Measurements from ENCODE around the gene TRIB2.

TRIB2 gene

DNA sequence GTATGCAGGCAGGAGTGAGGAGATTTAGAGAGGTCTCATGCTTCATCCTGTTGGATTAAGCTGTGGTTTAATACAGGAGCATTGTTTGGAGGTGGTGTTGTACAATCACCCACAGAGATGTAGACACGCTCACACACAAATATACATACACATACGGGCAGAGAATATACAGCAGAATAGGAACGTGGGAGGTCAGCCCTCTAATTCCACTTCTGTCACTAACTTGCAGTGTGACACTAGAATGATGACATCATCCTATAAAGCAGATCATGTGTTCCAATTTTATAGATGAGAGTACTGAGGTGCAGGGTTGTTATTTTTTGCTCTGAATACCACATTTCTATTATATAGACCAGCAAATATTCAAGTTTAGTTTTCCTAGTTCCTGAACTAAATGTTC, 54.4 kb downstream of the TRIB2 start:
- no peak for DNase-seq
- Histone ChIP-seq H3K4me3 (ENCODE audit: control insufficient read depth in 1 of 7, extremely low read depth in 1 of 7, insufficient read depth in 4 of 7, low read depth in 2 of 7, low read length in 6 of 7) (no peak overlapping the region), H3K9me3 (ENCODE audit: control extremely low read depth in 1 of 5, control insufficient read depth in 4 of 5, insufficient read depth in 2 of 5, low read depth in 1 of 5, low read length in 4 of 5) (peaks cover 0 to 6% (median 0%) of the 10 kb centered on the region in 5 experiments), H3K4me1 (ENCODE audit: control extremely low read depth in 1 of 4, control insufficient read depth in 4 of 4, insufficient read depth in 4 of 4, low read length in 3 of 4) (no peaks in the 10 kb centered on the region), H3K27ac (ENCODE audit: insufficient read depth in 1 of 2, low read depth in 1 of 2, low read length in 2 of 2, poor library complexity in 1 of 2, severe bottlenecking in 2 of 2) (no peak overlapping the region), H3K36me3 (ENCODE audit: control insufficient read depth in 4 of 4, insufficient read depth in 4 of 4, low read length in 3 of 4) (no peaks in the 10 kb centered on the region), H3K27me3 (replicated peaks in 2 of 5; ENCODE audit: control insufficient read depth in 4 of 5, insufficient read depth in 5 of 5, low read length in 4 of 5) (peaks cover 4 to 65% (median 17%) of the 10 kb centered on the region in 5 experiments)
- ChIA-PET POLR2A (no interaction called here), CTCF (interaction anchor here (1.3 kb wide), 2 partner anchors 16 to 236 kb away, joined by 3 to 4 read pairs; no protein-coding TSS in a partner anchor)
- WGBS (ENCODE audit: insufficient coverage): no CpG with 5 or more reads among the region's 3 CpGs

GRCh38 chr2:12773586-12774394, 57.1 kb downstream of the TRIB2 start:
- H3K27ac ChIP-seq (ENCODE audit: insufficient read depth in 1 of 2, low read depth in 1 of 2, low read length in 2 of 2, poor library complexity in 1 of 2, severe bottlenecking in 2 of 2): no peak overlapping the region
- no peak for DNase-seq
- H3K9me3 ChIP-seq (ENCODE audit: control extremely low read depth in 1 of 5, control insufficient read depth in 4 of 5, insufficient read depth in 2 of 5, low read depth in 1 of 5, low read length in 4 of 5): peaks cover 0 to 6% (median 0%) of the 10 kb centered on the region in 5 experiments
- H3K4me3 ChIP-seq (ENCODE audit: control insufficient read depth in 1 of 7, extremely low read depth in 1 of 7, insufficient read depth in 4 of 7, low read depth in 2 of 7, low read length in 6 of 7): no peak overlapping the region
- H3K36me3 ChIP-seq (ENCODE audit: control insufficient read depth in 4 of 4, insufficient read depth in 4 of 4, low read length in 3 of 4): no peaks in the 10 kb centered on the region
- peaks cover 4 to 47% (median 10%) of the 10 kb centered on the region in 5 experiments for H3K27me3 ChIP-seq (replicated peaks in 2 of 5; ENCODE audit: control insufficient read depth in 4 of 5, insufficient read depth in 5 of 5, low read length in 4 of 5)
- no CpG with 5 or more reads among the region's 3 CpGs for WGBS (ENCODE audit: insufficient coverage)
- H3K4me1 ChIP-seq (ENCODE audit: control extremely low read depth in 1 of 4, control insufficient read depth in 4 of 4, insufficient read depth in 4 of 4, low read length in 3 of 4): no peaks in the 10 kb centered on the region
- CTCF ChIA-PET: interaction anchor here (1.2 kb wide), 1 partner anchor 233 kb away, joined by 3 read pairs; no protein-coding TSS in a partner anchor
- POLR2A ChIA-PET: no interaction called here

DNA sequence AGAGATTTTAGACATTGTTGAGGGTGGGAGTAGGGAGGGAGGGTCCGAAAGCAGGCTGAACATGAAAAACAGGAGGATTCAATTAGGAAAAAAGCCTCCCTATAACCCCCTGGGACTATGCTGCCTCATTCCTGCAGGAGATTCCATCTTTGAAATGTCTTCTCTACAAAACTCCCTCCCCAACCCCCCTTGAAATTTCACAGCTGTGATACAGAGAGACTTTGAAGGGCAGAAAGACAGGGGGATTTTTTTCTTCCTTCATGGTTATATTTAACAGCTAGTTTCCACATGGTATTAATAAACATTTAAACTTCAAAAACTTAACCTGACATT, 57.6 kb downstream of the TRIB2 start:
- Histone ChIP-seq H3K27me3 (replicated peaks in 2 of 5; ENCODE audit: control insufficient read depth in 4 of 5, insufficient read depth in 5 of 5, low read length in 4 of 5) (peaks cover 4 to 41% (median 6%) of the 10 kb centered on the region in 5 experiments), H3K9me3 (ENCODE audit: control extremely low read depth in 1 of 5, control insufficient read depth in 4 of 5, insufficient read depth in 2 of 5, low read depth in 1 of 5, low read length in 4 of 5) (peaks cover 0 to 6% (median 0%) of the 10 kb centered on the region in 5 experiments), H3K27ac (ENCODE audit: insufficient read depth in 1 of 2, low read depth in 1 of 2, low read length in 2 of 2, poor library complexity in 1 of 2, severe bottlenecking in 2 of 2) (no peak overlapping the region), H3K36me3 (ENCODE audit: control insufficient read depth in 4 of 4, insufficient read depth in 4 of 4, low read length in 3 of 4) (no peaks in the 10 kb centered on the region), H3K4me1 (ENCODE audit: control extremely low read depth in 1 of 4, control insufficient read depth in 4 of 4, insufficient read depth in 4 of 4, low read length in 3 of 4) (no peaks in the 10 kb centered on the region), H3K4me3 (ENCODE audit: control insufficient read depth in 1 of 7, extremely low read depth in 1 of 7, insufficient read depth in 4 of 7, low read depth in 2 of 7, low read length in 6 of 7) (no peak overlapping the region)
- no peak for DNase-seq
- WGBS (ENCODE audit: insufficient coverage): no CpG with 5 or more reads among the region's 1 CpG
- CTCF ChIA-PET: interaction anchor here (1.2 kb wide), 1 partner anchor 233 kb away, joined by 3 read pairs; no protein-coding TSS in a partner anchor
- POLR2A ChIA-PET: no interaction called here

DNA sequence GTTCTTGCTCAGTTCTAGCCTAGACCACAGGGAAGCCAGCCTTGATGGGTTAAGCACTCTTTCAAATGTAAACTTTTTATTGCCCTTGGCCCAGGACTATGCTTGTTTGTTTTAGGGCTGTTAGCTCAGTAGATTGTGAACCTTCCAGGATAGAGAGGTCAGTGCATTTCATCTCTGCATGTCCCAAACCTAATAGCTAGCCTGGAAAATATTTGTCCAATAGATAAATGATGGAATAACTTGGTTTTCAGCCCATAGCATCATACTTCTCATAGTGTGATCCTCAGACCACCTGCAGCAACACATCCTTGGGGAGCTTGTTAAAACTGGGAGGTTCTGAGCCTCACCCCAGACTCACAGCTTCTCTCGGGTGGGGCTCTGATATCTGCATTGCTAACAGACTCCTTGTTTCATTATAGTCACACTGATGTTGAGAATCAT, 59.8 kb downstream of the TRIB2 start:
- ChIA-PET CTCF (no interaction called here), POLR2A (no interaction called here)
- peaks cover 0 to 20% (median 0%) of the 10 kb centered on the region in 5 experiments for H3K27me3 ChIP-seq (replicated peaks in 2 of 5; ENCODE audit: control insufficient read depth in 4 of 5, insufficient read depth in 5 of 5, low read length in 4 of 5)
- H3K4me1 ChIP-seq (ENCODE audit: control extremely low read depth in 1 of 4, control insufficient read depth in 4 of 4, insufficient read depth in 4 of 4, low read length in 3 of 4): no peaks in the 10 kb centered on the region
- H3K27ac ChIP-seq (ENCODE audit: insufficient read depth in 1 of 2, low read depth in 1 of 2, low read length in 2 of 2, poor library complexity in 1 of 2, severe bottlenecking in 2 of 2): no peak overlapping the region
- DNase-seq: no peak
- H3K9me3 ChIP-seq (ENCODE audit: control extremely low read depth in 1 of 5, control insufficient read depth in 4 of 5, insufficient read depth in 2 of 5, low read depth in 1 of 5, low read length in 4 of 5): peaks cover 0 to 6% (median 0%) of the 10 kb centered on the region in 5 experiments
- no CpG with 5 or more reads among the region's 1 CpG for WGBS (ENCODE audit: insufficient coverage)
- H3K36me3 ChIP-seq (ENCODE audit: control insufficient read depth in 4 of 4, insufficient read depth in 4 of 4, low read length in 3 of 4): no peaks in the 10 kb centered on the region
- no peak overlapping the region for H3K4me3 ChIP-seq (ENCODE audit: control insufficient read depth in 1 of 7, extremely low read depth in 1 of 7, insufficient read depth in 4 of 7, low read depth in 2 of 7, low read length in 6 of 7)

GRCh38 chr2:12778369-12778768, 61.6 kb downstream of the TRIB2 start:
- peaks cover 0 to 16% (median 0%) of the 10 kb centered on the region in 5 experiments for H3K27me3 ChIP-seq (replicated peaks in 2 of 5; ENCODE audit: control insufficient read depth in 4 of 5, insufficient read depth in 5 of 5, low read length in 4 of 5)
- no peak overlapping the region for H3K4me3 ChIP-seq (ENCODE audit: control insufficient read depth in 1 of 7, extremely low read depth in 1 of 7, insufficient read depth in 4 of 7, low read depth in 2 of 7, low read length in 6 of 7)
- no peak overlapping the region for H3K27ac ChIP-seq (ENCODE audit: insufficient read depth in 1 of 2, low read depth in 1 of 2, low read length in 2 of 2, poor library complexity in 1 of 2, severe bottlenecking in 2 of 2)
- H3K9me3 ChIP-seq (ENCODE audit: control extremely low read depth in 1 of 5, control insufficient read depth in 4 of 5, insufficient read depth in 2 of 5, low read depth in 1 of 5, low read length in 4 of 5): peaks cover 0 to 6% (median 0%) of the 10 kb centered on the region in 5 experiments
- 78% methylated on average over 5 of the region's 6 CpGs for WGBS (ENCODE audit: insufficient coverage)
- H3K36me3 ChIP-seq (ENCODE audit: control insufficient read depth in 4 of 4, insufficient read depth in 4 of 4, low read length in 3 of 4): no peaks in the 10 kb centered on the region
- H3K4me1 ChIP-seq (ENCODE audit: control extremely low read depth in 1 of 4, control insufficient read depth in 4 of 4, insufficient read depth in 4 of 4, low read length in 3 of 4): no peaks in the 10 kb centered on the region
- DNase-seq: no peak
- POLR2A ChIA-PET: no interaction called here
- CTCF ChIA-PET: no interaction called here

GRCh38 chr2:12778811-12779579, 62.3 kb downstream of the TRIB2 start:
- no peak for DNase-seq
- H3K4me1 ChIP-seq (ENCODE audit: control extremely low read depth in 1 of 4, control insufficient read depth in 4 of 4, insufficient read depth in 4 of 4, low read length in 3 of 4): no peaks in the 10 kb centered on the region
- H3K36me3 ChIP-seq (ENCODE audit: control insufficient read depth in 4 of 4, insufficient read depth in 4 of 4, low read length in 3 of 4): no peaks in the 10 kb centered on the region
- no peak overlapping the region for H3K4me3 ChIP-seq (ENCODE audit: control insufficient read depth in 1 of 7, extremely low read depth in 1 of 7, insufficient read depth in 4 of 7, low read depth in 2 of 7, low read length in 6 of 7)
- peaks cover 0 to 10% (median 0%) of the 10 kb centered on the region in 5 experiments for H3K27me3 ChIP-seq (replicated peaks in 2 of 5; ENCODE audit: control insufficient read depth in 4 of 5, insufficient read depth in 5 of 5, low read length in 4 of 5)
- peaks cover 0 to 6% (median 0%) of the 10 kb centered on the region in 5 experiments for H3K9me3 ChIP-seq (ENCODE audit: control extremely low read depth in 1 of 5, control insufficient read depth in 4 of 5, insufficient read depth in 2 of 5, low read depth in 1 of 5, low read length in 4 of 5)
- 97% methylated on average over 9 of the region's 12 CpGs for WGBS (ENCODE audit: insufficient coverage)
- ChIA-PET CTCF (interaction anchor here (1.1 kb wide), 1 partner anchor 9 kb away, joined by 4 read pairs; no protein-coding TSS in a partner anchor), POLR2A (no interaction called here)
- H3K27ac ChIP-seq (ENCODE audit: insufficient read depth in 1 of 2, low read depth in 1 of 2, low read length in 2 of 2, poor library complexity in 1 of 2, severe bottlenecking in 2 of 2): no peak overlapping the region

GRCh38 chr2:12781329-12781728, 64.6 kb downstream of the TRIB2 start:
- ChIA-PET CTCF (no interaction called here), POLR2A (no interaction called here)
- Histone ChIP-seq H3K27me3 (replicated peaks in 2 of 5; ENCODE audit: control insufficient read depth in 4 of 5, insufficient read depth in 5 of 5, low read length in 4 of 5) (peaks cover 0 to 5% (median 0%) of the 10 kb centered on the region in 5 experiments), H3K27ac (ENCODE audit: insufficient read depth in 1 of 2, low read depth in 1 of 2, low read length in 2 of 2, poor library complexity in 1 of 2, severe bottlenecking in 2 of 2) (no peak overlapping the region), H3K36me3 (ENCODE audit: control insufficient read depth in 4 of 4, insufficient read depth in 4 of 4, low read length in 3 of 4) (no peaks in the 10 kb centered on the region), H3K4me1 (ENCODE audit: control extremely low read depth in 1 of 4, control insufficient read depth in 4 of 4, insufficient read depth in 4 of 4, low read length in 3 of 4) (no peaks in the 10 kb centered on the region), H3K9me3 (ENCODE audit: control extremely low read depth in 1 of 5, control insufficient read depth in 4 of 5, insufficient read depth in 2 of 5, low read depth in 1 of 5, low read length in 4 of 5) (no peaks in the 10 kb centered on the region), H3K4me3 (ENCODE audit: control insufficient read depth in 1 of 7, extremely low read depth in 1 of 7, insufficient read depth in 4 of 7, low read depth in 2 of 7, low read length in 6 of 7) (no peak overlapping the region)
- no peak for DNase-seq
